NCI-H2081 (cell line): Measurements from ENCODE around the gene DRD2.

Experiments
- DNase-seq, 2 experiments: peaks; one replicate each; lab custom pipeline; 2025; lab: John Stamatoyannopoulos, UW

DRD2 gene

DNA sequence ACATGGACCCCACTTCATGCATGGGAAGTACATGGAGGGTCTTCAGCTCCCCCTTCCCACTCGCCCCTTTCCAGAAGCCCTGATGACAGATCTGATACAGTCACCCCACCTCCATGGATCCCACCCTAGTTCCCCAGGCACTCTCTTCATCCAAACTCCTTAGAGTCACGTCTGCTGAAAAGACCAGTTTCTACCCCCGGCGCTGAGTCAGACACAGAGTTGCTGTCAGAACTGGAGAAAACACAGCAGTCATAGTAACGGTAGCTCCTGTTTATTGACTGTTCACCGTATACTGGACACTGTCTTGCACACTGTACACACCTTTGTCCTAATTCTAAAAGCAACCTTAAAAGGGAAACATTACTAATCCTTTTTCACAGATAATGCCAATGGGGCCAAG lies 29.1 kb downstream of the DRD2 start:
- DNase-seq = no peak

DNA sequence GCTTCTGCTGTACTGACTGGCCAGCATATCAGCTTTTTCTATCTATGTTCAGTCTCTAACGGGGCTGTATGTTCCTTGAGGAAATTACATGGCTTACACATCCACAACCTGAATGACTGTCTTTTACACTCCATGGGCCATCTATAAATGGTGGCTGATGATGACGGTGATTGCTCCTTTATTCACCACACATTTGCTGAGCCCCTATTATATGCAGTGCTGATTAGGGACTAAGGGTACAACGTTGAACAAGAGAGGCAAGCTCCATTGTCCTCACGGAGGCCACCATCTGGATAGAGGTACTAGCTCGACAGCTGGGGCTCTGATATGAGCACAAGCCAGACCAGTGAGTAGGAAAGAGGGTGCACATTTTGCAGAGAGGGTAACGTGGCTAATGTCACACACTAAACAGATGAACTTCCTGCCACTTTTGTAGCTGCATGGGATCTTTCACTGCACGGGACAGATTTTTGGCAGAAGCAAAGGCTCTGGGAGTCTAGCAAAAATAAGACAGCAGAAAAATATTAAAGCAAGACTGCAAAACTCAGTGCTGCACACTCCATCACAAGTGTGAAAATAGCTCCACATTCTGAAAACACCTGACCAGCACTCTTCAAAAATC lies 30.6 kb downstream of the DRD2 start:
- DNase-seq = no peak

DNA sequence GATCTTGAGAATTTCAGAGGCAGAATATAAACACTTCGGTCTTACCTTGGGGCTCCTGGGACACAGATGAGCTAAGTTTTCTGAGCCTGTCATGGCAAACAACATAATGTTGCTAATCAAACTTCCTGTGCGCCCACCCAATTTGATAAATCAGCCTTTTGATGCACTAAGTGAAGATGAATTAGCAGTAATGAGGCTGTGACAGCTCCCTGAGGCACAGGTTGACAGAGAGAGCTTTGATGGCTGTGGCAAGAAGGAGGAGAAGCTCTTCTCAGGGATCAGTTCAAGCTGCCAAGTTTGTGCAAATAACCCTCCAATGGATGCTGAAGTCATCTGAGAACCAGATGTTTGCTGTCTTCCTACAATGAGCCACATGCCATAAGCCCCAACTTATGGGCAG lies 34.4 kb downstream of the DRD2 start:
- no peak for DNase-seq

DNA sequence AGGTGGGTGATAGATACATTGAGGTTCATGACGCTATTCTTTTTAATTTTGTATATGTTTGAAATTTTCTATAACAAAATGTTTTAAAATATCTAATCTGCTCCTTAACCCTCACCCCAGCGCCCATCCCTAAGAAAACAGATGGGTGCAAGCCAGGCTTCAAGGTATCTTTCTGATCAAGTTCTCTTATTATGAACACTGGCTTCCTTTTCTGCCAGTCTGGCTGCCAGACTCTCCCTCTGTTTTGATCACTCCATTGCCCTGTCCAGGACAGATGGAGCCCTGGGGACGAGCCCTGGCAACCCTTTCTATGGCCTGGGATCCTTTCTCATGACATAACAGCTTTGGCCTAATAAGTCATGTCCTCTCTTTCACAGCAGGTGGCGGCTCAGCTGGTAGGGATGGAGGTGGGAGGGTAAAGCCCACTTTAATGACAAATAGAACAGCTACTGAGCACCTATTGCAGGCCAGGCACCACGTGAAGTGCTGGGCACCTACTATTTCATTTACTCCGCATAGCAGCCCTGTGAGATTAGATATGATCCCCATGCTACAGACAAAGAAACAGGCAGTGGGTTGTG lies 38.4 kb downstream of the DRD2 start:
- DNase-seq = no peak

DNA sequence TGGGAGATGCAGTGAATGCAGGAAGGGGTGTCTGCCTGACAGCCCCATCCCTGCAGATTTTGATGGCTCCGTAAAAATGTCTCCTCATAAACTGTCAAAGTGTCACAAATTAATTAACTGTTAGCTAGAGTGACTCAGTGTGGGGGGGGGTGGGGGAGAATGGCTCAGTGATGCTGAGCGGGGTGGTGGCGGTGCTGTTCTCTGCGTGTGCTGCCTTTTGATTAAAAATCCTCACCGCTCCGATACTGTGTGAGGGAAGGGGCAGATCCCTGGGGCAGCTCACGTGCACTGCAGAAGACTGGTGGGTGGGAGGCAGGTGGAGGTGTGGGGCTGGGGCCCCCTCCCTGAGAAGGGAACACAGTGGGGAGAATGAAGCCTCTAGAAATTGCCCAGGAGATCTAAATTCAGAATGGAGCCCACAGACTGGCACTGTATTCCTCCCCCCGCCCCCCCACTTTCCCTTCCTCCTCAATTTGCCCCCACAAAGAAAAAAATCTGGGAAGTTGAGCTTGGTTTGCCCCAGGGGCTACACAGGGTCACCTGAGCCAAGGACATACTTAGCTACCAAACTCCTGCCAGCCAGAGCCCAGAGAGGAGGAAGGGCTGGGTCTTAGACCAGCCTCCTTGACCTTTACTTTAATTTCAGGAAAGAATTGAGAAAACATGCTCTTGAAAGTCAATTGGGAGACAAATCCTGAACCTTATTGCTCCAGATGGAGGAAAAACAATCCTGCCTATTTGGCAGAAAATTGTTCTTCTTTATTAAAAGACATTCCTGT lies 39.8 kb downstream of the DRD2 start:
- DNase-seq = no peak

DNA sequence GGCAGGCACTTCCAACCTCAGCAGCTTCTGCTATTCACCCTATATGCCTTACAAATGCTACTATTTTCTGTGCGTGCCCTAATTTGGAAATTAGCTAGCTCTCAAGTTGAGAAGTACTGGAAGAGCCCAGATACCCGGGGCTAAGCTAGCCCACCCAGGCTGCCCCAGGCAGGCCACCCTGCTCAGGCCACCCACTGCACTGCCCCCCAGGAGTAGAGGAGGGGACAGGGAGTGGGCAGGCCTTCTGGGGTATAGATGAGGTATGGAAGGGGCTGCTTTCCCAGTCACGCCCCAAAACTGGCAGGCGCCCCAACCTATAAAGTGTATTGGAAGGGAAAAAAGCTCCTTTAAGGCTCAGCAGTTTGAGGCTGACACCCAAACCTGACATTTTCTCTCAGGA lies 43.5 kb downstream of the DRD2 start:
- no peak for DNase-seq

DNA sequence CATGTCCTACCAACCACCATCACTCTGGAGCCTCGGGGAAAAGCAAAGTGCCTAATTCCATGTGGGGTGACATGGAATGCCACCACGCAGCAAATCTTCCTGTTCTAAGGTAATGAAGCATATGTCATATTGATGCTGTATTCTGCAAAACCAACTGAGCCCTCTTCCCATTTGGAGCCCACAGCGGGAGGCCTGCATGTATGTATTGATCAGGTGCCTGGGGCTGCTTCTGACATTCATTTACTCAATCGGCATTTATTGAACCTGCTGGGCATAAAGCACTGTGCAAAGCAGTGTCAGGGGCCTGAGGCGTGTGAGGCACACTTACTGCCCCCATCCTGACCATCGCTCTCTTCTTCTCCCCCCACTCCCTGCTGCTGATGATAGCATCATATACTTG lies 48.5 kb downstream of the DRD2 start:
- no peak for DNase-seq

DNA sequence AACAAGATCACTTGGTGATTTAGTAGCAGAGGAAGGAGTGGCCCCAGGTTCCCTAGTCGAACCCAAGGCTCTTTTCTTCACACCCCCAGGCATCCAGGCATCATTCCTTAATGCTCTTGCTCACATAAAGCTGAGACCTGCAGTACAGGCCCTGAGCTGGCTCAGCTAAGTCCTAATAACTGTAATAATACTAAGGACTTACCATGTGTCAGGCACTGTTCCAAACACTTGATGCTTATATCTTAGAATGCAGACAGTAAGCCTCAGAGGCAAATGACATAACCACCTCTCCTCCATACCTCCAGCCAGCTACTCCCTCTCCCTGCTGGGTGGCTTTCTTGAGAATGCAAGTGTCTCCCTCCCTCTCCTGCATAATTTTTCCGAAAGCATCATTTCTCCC lies 54.4 kb downstream of the DRD2 start:
- DNase-seq = no peak

DNA sequence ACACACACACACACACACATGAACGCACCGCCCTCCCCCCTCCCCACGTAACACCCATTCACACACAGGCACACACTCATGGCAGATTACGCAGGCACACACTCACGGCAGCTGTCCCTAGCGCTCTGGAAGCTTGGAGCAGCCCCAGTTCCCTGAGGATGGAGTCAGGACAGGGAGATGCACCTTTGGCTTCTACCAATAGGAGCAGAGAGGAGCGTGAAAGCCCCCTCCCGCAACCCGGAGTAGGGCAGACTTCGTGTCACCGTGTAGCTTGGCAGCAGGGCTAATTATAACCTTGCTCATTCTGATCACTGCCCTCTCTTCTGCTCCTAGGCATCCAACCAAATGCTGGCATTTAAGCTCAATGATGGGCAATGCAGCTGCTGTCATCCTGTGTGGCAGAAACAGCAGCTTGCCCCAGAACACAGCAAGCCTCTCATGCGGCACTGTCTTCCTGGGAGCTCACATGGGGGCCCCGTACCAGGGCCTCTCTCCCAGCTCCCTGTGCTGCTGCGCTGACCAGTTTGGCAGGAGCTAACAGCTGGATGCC lies 55.7 kb downstream of the DRD2 start:
- peak; percentile 10 to 41 for DNase-seq

DNA sequence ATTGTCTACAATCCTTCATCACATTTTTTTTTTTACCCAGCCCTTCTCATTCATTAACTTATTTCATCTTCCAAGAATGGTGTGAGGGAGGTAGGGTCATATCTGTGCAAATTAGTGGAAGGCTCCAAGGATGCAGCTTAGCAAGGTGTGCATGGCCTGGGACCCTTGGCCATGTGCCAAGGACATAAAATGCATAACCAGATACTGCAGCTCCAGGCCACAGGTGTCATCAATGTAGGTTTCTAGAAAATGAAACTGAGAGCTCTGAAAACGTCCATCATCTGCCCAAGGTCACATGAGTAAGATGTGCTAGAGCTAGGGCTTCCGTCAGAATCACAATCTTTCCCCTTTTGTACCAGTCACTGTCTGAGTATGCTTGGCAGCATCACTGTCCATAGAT lies 57.8 kb downstream of the DRD2 start:
- no peak for DNase-seq

DNA sequence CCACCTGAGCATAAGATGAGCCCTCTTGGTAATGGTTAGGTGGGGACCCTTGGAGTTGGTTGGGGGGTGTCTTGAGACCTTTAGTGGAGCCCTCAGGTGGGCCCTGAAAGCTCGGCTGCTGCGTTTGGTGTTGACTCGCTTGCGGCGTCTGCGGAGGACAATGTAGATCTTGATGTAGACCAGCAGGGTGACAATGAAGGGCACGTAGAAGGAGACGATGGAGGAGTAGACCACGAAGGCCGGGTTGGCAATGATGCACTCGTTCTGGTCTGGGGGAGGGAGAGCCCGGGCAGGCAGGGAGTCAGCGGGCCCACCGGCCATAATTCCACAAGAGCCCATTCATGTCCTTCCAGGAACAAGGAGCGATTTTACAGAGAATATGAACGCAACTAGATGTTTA lies 59.9 kb downstream of the DRD2 start:
- no peak for DNase-seq

DNA sequence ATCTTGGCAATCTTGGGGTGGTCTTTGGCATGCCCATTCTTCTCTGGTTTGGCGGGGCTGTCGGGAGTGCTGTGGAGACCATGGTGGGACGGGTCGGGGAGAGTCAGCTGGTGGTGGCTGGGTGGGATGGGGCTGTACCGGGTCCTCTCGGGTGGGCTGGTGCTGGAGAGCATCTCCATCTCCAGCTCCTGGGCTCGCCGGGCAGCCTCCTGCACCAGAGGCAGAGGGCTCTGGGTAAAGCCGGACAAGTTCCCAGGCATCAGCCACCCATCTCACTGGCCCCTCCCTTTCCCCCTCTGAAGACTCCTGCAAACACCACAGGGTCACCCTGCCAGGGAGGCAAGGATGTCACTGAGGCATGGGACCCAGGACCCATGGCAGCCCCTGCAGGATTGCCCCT lies 62.5 kb downstream of the DRD2 start:
- DNase-seq = no peak

DNA sequence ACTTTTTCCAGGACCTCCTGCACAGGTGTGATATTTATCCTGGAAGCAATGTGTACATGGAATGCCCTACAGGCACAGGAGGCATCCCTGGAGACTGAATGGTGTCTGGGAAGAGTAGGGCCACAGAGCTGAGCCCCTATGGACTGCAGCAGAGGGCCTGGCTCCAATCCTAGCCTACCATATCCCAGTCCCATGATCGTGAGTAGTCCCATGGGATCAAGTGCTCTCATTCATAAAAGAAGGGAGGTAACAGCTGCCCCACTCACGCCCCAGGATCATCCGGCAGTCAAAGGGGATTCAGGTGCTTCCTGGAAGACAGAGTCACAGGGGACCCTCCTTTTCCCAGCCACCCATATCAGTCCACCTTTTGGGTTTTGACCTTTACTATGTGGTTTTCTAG lies 63.7 kb downstream of the DRD2 start:
- no peak for DNase-seq

DNA sequence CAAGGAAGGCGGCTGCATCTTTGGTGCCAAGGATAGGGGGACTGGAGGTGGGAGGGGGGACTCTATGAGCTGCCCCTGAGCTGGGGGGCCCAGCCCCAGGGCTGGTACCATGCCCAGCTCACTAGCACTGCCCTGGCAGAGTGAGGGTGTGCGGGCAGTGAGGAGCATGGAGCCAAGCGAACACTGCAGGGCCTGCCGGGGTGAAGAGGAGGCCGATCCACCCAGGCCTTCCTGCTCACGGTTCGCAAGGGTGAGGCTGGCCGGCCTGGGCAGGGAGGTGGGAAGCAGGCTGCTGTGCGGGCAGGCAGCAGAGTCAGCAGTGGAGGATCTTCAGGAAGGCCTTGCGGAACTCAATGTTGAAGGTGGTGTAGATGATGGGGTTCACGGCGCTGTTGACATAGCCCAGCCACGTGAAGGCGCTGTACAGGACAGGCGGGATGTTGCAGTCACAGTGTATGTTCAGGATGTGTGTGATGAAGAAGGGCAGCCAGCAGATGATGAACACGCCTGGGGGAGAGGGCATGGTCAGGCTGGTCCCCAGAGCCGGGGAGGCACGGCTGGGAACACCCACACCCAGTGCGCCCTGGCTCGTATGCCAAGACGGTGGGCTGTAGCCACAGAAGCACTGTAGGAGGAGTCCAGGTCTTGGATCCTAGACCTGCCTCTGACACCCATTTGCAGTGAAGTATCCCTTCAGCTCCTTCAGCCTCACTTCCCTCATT lies 64.6 kb downstream of the DRD2 start:
- no peak for DNase-seq

DNA sequence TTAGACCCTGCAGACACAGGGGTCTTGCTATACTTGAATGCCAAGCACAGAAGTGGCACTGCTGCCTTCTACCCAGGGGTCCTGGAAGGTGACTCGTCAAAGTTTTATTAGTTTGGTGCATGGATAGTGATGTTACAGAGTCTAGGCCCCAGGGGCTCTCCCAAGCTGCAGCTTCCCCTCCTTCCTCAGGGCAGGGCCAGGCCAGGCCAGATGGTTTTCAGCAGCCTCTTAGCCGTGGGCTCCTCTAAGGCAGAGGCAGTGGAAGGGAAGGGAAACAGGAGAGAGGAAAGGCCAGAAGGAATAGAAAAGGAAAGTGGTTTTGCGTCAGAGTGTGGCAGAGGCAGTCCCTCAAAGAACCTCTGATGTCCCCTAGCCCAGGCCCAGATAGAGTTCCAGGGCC lies 65.7 kb downstream of the DRD2 start:
- no peak for DNase-seq

DNA sequence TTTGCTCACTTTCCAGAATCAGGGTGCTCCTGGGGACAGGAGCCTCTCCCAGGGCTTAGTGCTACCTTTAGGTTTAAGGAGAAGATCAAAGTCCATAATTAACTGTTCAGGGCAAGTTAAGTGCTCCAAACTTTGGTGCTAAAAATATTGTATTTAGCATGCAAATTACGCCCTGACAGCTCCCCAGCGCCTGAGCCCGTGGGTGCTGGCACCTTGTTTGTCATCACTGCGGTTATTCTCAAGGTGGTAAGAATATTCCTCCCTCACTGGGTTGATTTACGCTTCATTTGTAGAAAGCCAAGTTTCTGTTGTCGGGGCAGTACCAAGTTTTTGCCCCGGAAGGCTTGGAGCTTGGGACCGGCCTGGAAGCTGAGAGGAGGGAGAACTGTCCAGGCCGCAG lies 66.3 kb downstream of the DRD2 start:
- no peak for DNase-seq

DNA sequence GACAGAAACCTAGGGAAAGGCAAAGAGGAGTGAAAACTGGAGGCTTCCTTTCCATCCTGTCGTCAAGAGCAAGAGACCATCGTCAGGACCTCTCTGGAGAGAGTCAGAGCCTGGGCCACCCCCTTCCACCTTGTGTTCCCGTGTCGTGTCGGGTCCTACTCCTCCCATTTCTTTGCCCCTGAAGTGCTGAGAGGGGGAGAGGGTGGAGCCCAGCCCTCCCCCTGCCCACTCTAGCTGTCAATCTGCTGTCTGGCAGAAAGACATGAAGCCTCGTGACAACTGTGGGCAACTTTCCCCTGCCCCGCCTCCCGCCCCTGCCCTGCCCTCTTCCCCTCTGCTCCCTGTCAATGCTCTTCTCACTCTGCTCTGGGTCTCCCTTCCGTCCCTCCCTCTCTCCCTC lies 67.0 kb downstream of the DRD2 start:
- no peak for DNase-seq

DNA sequence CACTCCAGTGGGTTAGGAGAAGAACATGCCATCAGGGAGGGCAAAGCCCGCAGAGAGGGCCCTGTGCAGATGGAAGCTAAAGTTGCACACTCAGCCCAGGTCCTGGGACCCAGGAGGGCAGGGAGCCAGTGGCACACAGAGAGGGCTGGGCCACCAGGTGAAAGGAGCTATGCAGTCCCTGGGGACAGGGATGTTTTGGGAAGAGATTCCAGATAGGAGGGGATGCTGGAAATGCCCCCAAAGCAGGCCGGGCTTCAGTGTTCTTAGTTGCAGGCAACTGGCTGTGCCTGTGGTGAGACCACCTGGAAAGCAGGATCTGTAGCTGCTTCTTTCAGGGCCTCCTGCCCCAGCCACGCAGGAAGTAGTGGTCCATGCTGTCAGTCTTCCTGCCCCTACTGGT lies 68.0 kb downstream of the DRD2 start:
- no peak for DNase-seq

DNA sequence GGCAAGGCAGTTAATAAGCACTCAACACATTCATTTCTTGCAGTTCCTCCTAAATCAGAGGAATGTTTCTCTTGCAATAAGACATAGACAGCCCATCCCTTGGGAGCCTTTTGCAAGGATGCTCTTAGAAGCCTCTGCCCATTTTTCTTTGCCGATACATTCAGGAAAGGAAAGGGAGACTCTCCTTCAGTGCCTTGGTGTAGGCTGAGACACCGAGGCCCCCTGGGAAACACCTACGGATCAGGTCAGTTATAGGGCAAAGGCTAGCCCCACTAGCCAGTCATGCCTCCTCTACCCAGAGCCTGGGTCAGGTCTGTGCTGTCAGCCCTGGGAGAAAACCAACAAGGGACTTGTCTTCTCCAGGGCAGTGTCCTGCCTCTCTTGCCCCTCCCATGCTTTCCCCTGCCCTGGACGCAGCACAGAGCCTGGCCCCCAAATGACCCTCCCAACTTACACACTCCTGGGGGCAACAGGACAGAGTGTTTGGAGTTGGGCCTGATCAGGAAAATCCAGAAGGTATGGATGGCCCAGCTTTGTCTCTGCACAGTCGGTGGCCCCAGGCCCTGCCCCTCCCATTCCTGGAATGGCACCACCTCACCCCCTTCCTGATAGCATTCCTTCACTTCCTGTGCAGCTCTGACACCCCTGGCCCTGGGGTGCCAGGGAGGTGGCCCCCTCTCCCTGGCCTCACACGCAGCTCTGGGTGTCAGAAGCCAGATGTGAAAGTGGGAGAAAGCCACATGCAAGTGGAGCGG lies 69.3 kb downstream of the DRD2 start:
- DNase-seq = no peak

DNA sequence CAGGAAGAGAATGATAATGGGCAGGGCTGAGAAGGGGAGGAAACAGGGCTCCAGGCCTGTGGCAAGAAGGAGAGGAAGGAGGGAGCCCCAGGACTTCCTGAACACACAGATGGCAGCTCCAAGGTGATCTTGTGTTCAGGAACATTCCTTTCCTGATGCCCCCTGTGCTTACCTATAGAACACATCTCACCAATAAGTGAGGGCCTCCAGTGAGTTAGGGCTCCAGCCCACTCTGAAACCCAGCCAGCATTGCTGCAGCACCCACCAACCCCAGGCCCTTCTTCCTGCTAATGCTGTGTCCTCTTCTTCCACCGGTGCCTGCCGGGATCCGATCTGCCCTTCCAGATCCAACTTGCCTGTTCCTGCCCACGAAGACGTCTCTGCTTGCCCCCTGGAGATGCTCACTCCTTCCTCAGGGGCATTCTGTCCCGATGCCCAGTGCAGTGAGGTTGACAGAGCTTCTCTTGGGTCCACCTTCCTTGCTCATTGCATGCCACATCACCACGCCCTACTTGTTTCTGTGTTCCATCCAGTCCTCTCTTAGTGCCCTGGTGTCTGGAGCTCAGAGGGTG lies 70.3 kb downstream of the DRD2 start:
- no peak for DNase-seq

DNA sequence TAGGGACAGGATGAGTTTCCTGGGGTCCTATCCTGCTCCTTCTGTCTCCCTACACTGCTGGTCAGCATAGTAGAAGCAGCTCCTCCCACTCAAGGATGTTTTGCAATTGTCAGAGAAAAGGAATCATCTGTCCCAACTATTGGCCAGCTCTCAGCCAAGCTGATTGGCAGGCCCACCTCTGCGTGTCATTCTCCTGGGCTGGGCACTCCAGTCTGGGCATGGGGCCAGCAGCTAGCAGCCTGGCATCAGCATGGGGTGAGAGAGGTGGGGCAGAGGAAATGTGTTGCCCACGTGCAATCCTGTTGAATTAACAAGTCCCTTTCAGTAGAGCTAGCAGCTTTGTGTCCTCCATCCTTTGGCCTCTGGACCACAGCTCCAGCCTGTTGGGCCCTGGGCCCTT lies 73.5 kb downstream of the DRD2 start:
- DNase-seq = peak; percentile 94 to 97
